Hematopoietic multipotent progenitor cell treated with erythropoietin and hydrocortisone succinate and interleukin-3 and kit ligand, for 8 days (in vitro differentiated cells): ENCODE data around the gene FKBP10.
"Not testable (repeated sequence)": the region's sequence is repeated elsewhere in the genome, so short reads cannot be mapped to it uniquely, and the experiment has no call there.

Source experiments
- DNase-seq: peaks from one replicate; pipeline ENCODE4 v3.0.0-alpha.2; 2015

FKBP10 gene

GRCh38 chr17:41844971-41845370 lies 32.2 kb downstream of the FKBP10 start:
- DNase-seq, result no peak

GRCh38 chr17:41848788-41849187 lies 36.0 kb downstream of the FKBP10 start:
- DNase-seq, result no peak

GRCh38 chr17:41849251-41849990 lies 36.6 kb downstream of the FKBP10 start:
- DNase-seq, result no peak

DNA sequence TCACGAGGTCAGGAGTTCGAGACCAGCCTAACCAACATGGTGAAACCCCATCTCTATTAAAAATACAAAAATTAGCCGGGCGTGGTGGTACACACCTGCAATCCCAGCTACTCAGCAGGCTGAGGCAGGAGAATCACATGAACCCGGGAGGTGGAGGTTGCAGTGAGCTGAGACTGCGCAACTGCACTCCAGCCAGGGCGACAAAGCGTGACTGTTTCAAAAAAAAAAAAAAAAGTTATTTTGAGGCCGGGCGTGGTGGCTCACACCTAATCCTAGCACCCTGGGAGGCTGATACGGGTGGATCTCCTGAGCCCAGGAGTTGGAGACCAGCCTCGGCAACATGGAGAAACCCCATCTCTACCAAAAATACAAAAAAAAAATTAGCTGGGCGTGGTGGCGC lies 38.6 kb downstream of the FKBP10 start:
- DNase-seq, result not testable (repeated sequence)

GRCh38 chr17:41860254-41860931 lies 47.6 kb downstream of the FKBP10 start:
- no peak for DNase-seq

DNA sequence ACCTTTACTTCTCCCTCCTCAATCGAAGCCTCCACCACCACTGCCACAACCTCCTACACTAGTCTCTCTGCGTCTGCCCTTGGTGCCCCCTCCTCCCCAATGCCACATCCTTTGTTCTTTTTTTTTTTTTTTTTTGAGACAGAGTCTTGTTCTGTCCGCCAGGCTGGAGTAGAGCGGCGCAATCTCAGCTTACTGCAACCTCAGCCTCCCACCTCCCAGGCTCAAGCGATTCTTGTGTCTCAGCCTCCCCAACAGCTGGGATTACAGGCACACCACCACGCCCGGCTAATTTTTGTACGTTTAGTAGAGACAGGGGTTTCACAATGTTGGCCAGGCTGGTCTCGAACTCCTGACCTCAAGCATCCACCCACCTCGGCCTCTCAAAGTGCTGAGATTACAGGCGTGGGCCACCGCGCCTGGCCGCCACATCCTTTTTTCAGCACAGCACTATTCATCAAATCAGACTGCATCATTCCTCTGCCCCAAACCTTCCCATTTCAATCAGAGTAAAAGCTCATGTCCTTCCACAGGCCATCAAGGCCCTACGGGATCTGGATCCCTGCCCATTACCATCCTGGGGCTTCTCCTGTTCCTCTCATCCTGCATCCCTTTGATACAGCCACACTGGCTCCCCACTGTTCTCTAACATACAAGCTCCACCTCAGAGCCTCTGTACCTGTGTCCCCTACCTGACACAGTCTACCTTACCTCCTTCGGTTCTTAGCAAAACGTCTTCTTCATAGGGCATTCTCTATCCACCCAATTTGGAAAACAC lies 50.5 kb downstream of the FKBP10 start:
- no peak for DNase-seq

- no peak for DNase-seq
Measured at GRCh38 chr17:41864498-41864835, 51.7 kb downstream of the FKBP10 start.

GRCh38 chr17:41864836-41865595 lies 52.2 kb downstream of the FKBP10 start, which contains the start of gene KLHL11:
Gene KLHL11, minus strand, starts transcription at chr17:41865423. Its CDS starts 53 bp downstream, at chr17:41865370.
- DNase-seq, result peak; percentile 90

GRCh38 chr17:41865596-41865893 lies 52.7 kb downstream of the FKBP10 start:
- DNase-seq, result no peak

- DNase-seq, result no peak
Measured at GRCh38 chr17:41868568-41868967, 55.8 kb downstream of the FKBP10 start.

- DNase-seq, result no peak
Measured at GRCh38 chr17:41869426-41869825, 56.6 kb downstream of the FKBP10 start.

- DNase-seq, result no peak
Measured at GRCh38 chr17:41870097-41870496, 57.3 kb downstream of the FKBP10 start.

DNA sequence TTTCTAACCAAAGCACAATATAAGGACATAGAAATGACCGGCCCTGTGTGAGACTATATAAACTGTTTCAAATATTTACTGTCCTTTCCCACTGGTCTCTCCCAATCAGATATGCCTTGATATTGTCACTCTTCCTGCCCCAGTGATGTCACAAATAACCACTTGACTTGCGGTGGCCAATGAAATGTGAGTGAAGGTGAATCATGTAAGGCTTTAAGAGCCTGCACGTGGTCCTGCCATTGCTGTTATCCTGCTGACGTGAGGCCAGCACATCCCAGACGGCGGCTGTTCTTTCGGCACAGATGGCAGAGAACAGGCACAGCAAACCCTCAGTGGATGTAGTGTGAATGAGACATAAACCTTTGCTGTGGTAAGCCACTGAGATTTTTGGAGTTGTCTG lies 57.8 kb downstream of the FKBP10 start:
- DNase-seq, result no peak

GRCh38 chr17:41871789-41872188 lies 59.0 kb downstream of the FKBP10 start:
- DNase-seq, result no peak
